Measurements from ENCODE around the gene KCNQ1. TPM values are rescaled to one million over a fixed set of nuclear protein-coding genes. Genes with fewer than 3 reads are reported as not detected.

Gene KCNQ1
- polyA plus RNA-seq, 1 donor from 2014 or later: not detected

DNA sequence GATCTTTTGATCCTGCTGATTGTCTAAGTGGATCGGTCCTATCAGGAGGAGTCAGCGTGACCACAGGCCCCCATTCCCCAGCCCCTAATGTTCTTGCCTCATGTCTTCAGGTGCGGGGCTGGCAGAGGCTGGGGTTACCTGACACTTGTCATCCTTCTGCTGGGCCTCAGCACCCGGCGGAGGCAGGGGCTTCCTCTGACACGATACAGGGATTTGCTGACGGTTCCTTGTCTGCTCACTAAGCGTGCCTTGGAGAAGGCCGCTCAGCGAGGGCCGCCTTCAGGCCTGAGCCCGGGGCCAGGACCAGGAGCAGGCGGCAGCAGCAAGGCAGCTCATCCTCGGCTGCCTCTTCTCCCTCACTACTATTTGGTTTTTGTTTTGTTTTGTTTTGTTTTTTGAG is 300.7 kb downstream of the KCNQ1 start:
- H3K4me3 ChIP-seq (ENCODE audit: low read length): no peak overlapping the region
- no peak overlapping the region for H2AFZ ChIP-seq (ENCODE audit: low read depth, low read length)
- H3K4me2 ChIP-seq (ENCODE audit: low read length): no peak overlapping the region
- no peak overlapping the region for H3K27ac ChIP-seq (ENCODE audit: low read length)
- H3K9me3 ChIP-seq (ENCODE audit: low read length): no peaks in the 10 kb centered on the region
- H4K20me1 ChIP-seq (ENCODE audit: insufficient read depth): no peaks in the 10 kb centered on the region
- H3K27me3 ChIP-seq (ENCODE audit: insufficient read depth, low read depth, low read length): no peaks in the 10 kb centered on the region
- no peaks in the 10 kb centered on the region for H3K9me2 ChIP-seq (ENCODE audit: insufficient read depth, low read length)
- TF ChIP-seq TAF1 (IDR thresholded peaks at IDR 0.05; ENCODE audit: low read depth) (no peak), EP300 (conservative IDR thresholded peaks at IDR 0.05; ENCODE audit: poor library complexity, severe bottlenecking) (no peak), MXI1 (conservative IDR thresholded peaks at IDR 0.05; ENCODE audit: poor library complexity, severe bottlenecking) (no peak), EZH2 (IDR thresholded peaks at IDR 0.05; ENCODE audit: borderline replicate concordance, insufficient read depth, low read length, poor library complexity, severe bottlenecking) (no peak), CTCF (IDR thresholded peaks at IDR 0.05; ENCODE audit: poor library complexity, severe bottlenecking) (no peak), POLR2AphosphoS5 (IDR thresholded peaks at IDR 0.05) (no peak), SMC3 (conservative IDR thresholded peaks at IDR 0.05; ENCODE audit: poor library complexity) (no peak), RAD21 (conservative IDR thresholded peaks at IDR 0.05) (no peak)
- TF ChIP-seq, protein P1, sequence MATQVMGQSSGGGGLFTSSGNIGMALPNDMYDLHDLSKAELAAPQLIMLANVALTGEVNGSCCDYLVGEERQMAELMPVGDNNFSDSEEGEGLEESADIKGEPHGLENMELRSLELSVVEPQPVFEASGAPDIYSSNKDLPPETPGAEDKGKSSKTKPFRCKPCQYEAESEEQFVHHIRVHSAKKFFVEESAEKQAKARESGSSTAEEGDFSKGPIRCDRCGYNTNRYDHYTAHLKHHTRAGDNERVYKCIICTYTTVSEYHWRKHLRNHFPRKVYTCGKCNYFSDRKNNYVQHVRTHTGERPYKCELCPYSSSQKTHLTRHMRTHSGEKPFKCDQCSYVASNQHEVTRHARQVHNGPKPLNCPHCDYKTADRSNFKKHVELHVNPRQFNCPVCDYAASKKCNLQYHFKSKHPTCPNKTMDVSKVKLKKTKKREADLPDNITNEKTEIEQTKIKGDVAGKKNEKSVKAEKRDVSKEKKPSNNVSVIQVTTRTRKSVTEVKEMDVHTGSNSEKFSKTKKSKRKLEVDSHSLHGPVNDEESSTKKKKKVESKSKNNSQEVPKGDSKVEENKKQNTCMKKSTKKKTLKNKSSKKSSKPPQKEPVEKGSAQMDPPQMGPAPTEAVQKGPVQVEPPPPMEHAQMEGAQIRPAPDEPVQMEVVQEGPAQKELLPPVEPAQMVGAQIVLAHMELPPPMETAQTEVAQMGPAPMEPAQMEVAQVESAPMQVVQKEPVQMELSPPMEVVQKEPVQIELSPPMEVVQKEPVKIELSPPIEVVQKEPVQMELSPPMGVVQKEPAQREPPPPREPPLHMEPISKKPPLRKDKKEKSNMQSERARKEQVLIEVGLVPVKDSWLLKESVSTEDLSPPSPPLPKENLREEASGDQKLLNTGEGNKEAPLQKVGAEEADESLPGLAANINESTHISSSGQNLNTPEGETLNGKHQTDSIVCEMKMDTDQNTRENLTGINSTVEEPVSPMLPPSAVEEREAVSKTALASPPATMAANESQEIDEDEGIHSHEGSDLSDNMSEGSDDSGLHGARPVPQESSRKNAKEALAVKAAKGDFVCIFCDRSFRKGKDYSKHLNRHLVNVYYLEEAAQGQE (IDR thresholded peaks at IDR 0.05; ENCODE audit: borderline replicate concordance): no peak
- no peaks in the 10 kb centered on the region for H3K79me2 ChIP-seq (replicated peaks; ENCODE audit: insufficient read depth, low read length)
- H3F3A ChIP-seq (ENCODE audit: insufficient read depth, low read length, poor library complexity, severe bottlenecking): no peaks in the 10 kb centered on the region
- H3K9ac ChIP-seq (ENCODE audit: low read length): no peak overlapping the region
- H3K36me3 ChIP-seq (ENCODE audit: insufficient read depth, low read length): no peaks in the 10 kb centered on the region

GRCh38 chr11:2746401-2747247 is 301.8 kb downstream of the KCNQ1 start:
- Histone ChIP-seq H3K36me3 (ENCODE audit: insufficient read depth, low read length) (no peaks in the 10 kb centered on the region), H3K79me2 (replicated peaks; ENCODE audit: insufficient read depth, low read length) (no peaks in the 10 kb centered on the region), H4K20me1 (ENCODE audit: insufficient read depth) (no peaks in the 10 kb centered on the region), H3K4me3 (ENCODE audit: low read length) (no peak overlapping the region), H3K4me2 (ENCODE audit: low read length) (no peak overlapping the region), H3K27me3 (ENCODE audit: insufficient read depth, low read depth, low read length) (no peaks in the 10 kb centered on the region), H3K9me2 (ENCODE audit: insufficient read depth, low read length) (no peaks in the 10 kb centered on the region), H3F3A (ENCODE audit: insufficient read depth, low read length, poor library complexity, severe bottlenecking) (no peaks in the 10 kb centered on the region), H3K9me3 (ENCODE audit: low read length) (no peaks in the 10 kb centered on the region), H2AFZ (ENCODE audit: low read depth, low read length) (no peak overlapping the region), H3K9ac (ENCODE audit: low read length) (no peak overlapping the region), H3K27ac (ENCODE audit: low read length) (no peak overlapping the region)
- no peak for TF ChIP-seq MXI1 (conservative IDR thresholded peaks at IDR 0.05; ENCODE audit: poor library complexity, severe bottlenecking)
- no peak for TF ChIP-seq EP300 (conservative IDR thresholded peaks at IDR 0.05; ENCODE audit: poor library complexity, severe bottlenecking)
- TF ChIP-seq TAF1 (IDR thresholded peaks at IDR 0.05; ENCODE audit: low read depth): no peak
- TF ChIP-seq RAD21 (conservative IDR thresholded peaks at IDR 0.05): no peak
- no peak for TF ChIP-seq CTCF (IDR thresholded peaks at IDR 0.05; ENCODE audit: poor library complexity, severe bottlenecking)
- TF ChIP-seq EZH2 (IDR thresholded peaks at IDR 0.05; ENCODE audit: borderline replicate concordance, insufficient read depth, low read length, poor library complexity, severe bottlenecking): no peak
- no peak for TF ChIP-seq POLR2AphosphoS5 (IDR thresholded peaks at IDR 0.05)
- TF ChIP-seq SMC3 (conservative IDR thresholded peaks at IDR 0.05; ENCODE audit: poor library complexity): no peak
- TF ChIP-seq, protein P1 (IDR thresholded peaks at IDR 0.05; ENCODE audit: borderline replicate concordance): no peak

Data from neural cell (in vitro differentiated cells).